Fibroblast of the aortic adventitia (primary cell): Measurements from ENCODE around the gene STXBP1. TPM values are rescaled to one million over a fixed set of nuclear protein-coding genes. Genes with fewer than 3 reads are reported as not detected.

Experiments
- DNase-seq: peaks from one replicate; pipeline ENCODE4 v3.0.0-alpha.2; 2010; ENCODE audit warnings: low read depth
- H3K4me3 ChIP-seq: 2 replicates; pipeline ENCODE4 v1.5.1; 2011; ENCODE audit warnings: low read depth, mild to moderate bottlenecking, control low read depth, low read length, moderate library complexity
- total RNA-seq: library from RNA; depleted of rRNA; stranded (reverse); fragments of >200 nt; gene quantifications from 2 replicates; pipeline ENCODE4 v1.2.3, GENCODE V29; 2012; ENCODE audit warnings: low replicate concordance
- TF ChIP-seq, protein P1 (sequence below): IDR thresholded peaks from 2 replicates; pipeline ENCODE4 v1.5.1; 2011; ENCODE audit warnings: mild to moderate bottlenecking, low read length, control low read depth, inconsistent platforms; ENCODE audit not compliant: insufficient read depth

Gene STXBP1
- total RNA-seq, 1 donor: 25.5 TPM

DNA sequence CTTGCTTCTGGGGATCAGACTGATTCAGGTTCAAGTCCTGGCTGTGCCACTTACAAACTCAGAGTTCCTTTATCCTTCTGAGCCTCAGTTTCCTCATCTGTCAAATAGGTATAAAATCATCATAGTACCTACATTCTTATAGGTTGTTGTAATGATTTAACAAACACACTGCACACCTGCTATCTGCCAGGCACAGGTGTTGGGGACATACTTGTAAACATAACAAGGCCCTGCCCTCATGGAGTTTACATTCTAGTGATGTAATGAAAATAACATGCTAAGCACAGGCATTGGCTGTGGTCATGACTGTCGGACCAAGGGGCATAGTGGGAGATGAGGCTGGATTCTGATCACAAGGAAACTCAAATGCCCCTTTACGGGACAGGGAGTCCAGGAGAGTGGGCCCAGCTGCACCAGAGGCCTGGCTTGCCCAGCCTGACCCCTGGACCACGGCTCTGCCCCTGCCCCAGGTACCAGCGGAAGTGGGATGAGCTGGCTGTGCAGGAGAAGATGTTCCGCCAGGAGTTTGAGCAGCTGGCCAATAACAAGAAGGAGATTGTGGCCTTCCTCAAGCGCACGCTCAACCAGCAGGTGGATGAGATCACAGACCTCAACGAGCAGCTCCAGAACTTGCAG, 97.0 kb downstream of the STXBP1 start:
- no peak overlapping the region for H3K4me3 ChIP-seq
- no peak for DNase-seq
- TF ChIP-seq, protein P1, sequence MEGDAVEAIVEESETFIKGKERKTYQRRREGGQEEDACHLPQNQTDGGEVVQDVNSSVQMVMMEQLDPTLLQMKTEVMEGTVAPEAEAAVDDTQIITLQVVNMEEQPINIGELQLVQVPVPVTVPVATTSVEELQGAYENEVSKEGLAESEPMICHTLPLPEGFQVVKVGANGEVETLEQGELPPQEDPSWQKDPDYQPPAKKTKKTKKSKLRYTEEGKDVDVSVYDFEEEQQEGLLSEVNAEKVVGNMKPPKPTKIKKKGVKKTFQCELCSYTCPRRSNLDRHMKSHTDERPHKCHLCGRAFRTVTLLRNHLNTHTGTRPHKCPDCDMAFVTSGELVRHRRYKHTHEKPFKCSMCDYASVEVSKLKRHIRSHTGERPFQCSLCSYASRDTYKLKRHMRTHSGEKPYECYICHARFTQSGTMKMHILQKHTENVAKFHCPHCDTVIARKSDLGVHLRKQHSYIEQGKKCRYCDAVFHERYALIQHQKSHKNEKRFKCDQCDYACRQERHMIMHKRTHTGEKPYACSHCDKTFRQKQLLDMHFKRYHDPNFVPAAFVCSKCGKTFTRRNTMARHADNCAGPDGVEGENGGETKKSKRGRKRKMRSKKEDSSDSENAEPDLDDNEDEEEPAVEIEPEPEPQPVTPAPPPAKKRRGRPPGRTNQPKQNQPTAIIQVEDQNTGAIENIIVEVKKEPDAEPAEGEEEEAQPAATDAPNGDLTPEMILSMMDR: no peak

DNA sequence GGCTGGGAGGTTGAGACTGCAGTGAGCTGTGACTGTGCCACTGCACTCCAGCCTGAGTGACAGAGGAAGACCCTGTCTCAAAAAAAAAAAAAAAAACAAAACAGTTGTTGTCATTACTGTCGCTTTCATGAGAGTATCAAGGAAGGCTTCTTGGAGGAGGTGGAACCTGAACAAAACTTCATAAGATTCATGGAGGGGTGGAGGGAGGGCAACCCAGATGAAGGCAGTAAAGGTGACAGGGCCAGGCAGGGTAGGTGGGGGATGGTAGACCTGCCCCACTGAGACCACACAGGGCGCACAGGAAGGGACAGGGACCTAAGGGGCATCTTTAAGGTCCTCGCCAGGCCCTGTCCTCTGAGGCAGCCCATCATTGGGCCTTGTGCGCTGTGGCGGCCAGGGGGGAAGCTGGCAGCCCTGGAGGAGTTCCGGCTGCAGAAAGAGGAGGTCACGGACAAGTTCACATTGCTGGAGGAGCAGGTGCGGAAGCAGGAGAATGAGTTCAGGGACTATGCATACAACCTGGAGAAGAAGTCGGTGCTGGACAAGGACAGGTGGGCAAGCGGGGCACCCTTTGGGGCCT, 98.2 kb downstream of the STXBP1 start:
- TF ChIP-seq, protein P1: no peak
- DNase-seq: no peak
- H3K4me3 ChIP-seq: no peak overlapping the region

DNA sequence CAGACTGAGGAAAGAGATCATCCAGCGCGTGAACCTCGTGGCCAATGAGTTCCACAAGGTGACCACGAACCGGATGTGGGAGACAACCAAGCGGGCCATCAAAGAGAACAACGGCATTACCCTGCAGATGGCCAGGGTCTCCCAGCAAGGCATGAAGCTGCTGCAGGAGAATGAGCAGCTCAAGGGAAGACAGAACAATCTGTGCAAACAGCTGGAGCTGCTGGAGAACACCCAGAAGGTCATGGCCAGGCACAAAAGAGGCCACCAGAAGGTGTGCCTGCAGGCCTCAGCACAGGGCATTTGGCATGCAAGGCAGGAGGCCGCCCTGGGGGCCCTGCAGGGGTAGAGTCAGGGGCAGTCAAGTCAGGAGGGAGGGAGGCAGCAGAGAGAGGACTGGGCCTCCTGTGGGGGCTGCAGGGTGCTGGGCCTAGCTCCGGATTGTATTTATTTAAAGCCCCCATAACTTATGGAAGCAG, 99.2 kb downstream of the STXBP1 start:
- TF ChIP-seq, protein P1: no peak
- DNase-seq: no peak
- H3K4me3 ChIP-seq: no peak overlapping the region

DNA sequence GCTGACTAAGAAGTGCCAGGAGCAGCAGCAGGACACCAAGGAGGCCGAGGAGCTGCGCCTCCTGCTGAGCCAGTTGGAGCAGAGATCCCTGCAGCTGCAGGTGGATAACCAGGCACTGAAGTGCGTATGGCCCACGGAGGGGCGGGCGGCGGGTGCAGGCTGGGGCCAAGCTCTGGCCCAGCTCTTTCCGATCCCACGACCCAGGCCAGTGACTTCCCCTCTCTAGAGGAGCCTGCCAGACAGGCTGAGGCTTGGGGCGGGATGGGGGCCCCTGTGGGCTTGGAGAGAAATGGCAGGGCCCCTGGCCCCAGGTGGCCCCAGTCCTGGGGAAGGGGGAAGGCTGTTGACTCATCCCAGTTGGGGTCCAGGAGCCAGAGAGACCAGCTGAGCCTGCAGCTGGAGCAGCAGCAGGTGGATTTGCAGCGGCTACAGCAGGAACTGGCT, 99.8 kb downstream of the STXBP1 start:
- TF ChIP-seq, protein P1: no peak
- H3K4me3 ChIP-seq: no peak overlapping the region
- DNase-seq: no peak

DNA sequence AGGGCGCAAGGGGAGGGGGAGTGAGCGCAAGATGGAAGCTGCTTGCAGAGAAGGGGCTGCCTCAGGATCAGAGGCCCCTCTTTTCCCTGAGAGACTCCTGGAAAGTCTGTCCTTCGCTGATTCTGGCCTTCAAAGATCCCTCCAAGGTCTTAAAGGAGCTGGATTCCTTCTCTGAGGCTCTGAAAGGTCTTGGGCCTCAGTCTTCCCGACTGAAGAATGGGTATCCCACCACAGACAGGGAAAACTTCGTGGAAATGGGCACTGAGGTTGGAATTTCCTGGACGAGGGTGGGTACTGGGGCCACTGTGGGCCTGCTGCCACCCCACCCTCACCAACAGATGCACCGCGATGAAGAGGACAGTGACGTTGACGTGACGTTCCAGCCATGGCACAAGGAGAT, 100.3 kb downstream of the STXBP1 start:
- H3K4me3 ChIP-seq: no peak overlapping the region
- no peak for DNase-seq
- TF ChIP-seq, protein P1: no peak

DNA sequence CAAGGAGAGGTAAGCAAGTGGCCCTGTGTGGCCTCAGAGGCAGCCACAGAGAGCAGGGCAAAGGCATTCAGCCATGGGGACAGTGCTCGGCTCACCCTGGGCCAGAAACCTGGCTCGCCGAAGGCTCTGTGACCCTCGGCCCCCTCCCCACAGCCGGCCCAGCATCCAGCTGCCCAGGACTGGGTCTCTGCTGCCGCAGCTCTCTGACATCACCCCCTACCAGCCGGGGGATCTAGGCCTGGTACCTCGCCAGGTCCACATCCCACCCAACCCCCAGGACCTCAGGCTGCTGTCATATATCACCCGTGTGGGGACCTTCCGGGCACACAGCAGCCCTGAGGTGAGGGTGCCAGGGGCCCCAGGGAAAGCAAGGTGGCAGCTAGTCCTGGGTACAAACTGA, 100.8 kb downstream of the STXBP1 start:
- no peak for DNase-seq
- TF ChIP-seq, protein P1: no peak
- H3K4me3 ChIP-seq: no peak overlapping the region
